ENCODE results near the gene CASQ2.

CASQ2 gene

GRCh38 chr1:115687744-115688143, 80.8 kb downstream of the CASQ2 start:
- DNase-seq: no peak

GRCh38 chr1:115685029-115685705, 83.3 kb downstream of the CASQ2 start:
- DNase-seq: no peak

- DNase-seq: no peak
Observed at GRCh38 chr1:115682792-115683191, 85.7 kb downstream of the CASQ2 start.

- DNase-seq: no peak
Observed at GRCh38 chr1:115680730-115681111, 87.8 kb downstream of the CASQ2 start.

GRCh38 chr1:115679141-115679611, 89.3 kb downstream of the CASQ2 start:
- no peak for DNase-seq

- no peak for DNase-seq
Observed at GRCh38 chr1:115678141-115678540, 90.4 kb downstream of the CASQ2 start.

- DNase-seq: peak; percentile 65
Observed at GRCh38 chr1:115677565-115677964, 90.9 kb downstream of the CASQ2 start.

- peak; percentile 44 for DNase-seq
Observed at GRCh38 chr1:115677182-115677555, 91.3 kb downstream of the CASQ2 start.

GRCh38 chr1:115676498-115677181, 91.9 kb downstream of the CASQ2 start:
- DNase-seq: no peak

GRCh38 chr1:115672224-115673009, 96.1 kb downstream of the CASQ2 start:
- no peak for DNase-seq

- DNase-seq: no peak
Observed at GRCh38 chr1:115671176-115671934, 97.2 kb downstream of the CASQ2 start.

- DNase-seq: peak; percentile 59
Observed at GRCh38 chr1:115670476-115671175, 97.9 kb downstream of the CASQ2 start.

GRCh38 chr1:115669886-115670285, 98.6 kb downstream of the CASQ2 start:
- DNase-seq: no peak

GRCh38 chr1:115669002-115669673, 99.4 kb downstream of the CASQ2 start:
- peak; percentile 53 for DNase-seq

GRCh38 chr1:115668579-115668978, 99.9 kb downstream of the CASQ2 start:
- DNase-seq: no peak

- DNase-seq: no peak
Observed at GRCh38 chr1:115666702-115667101, 101.8 kb downstream of the CASQ2 start.

- no peak for DNase-seq
Observed at GRCh38 chr1:115666206-115666605, 102.3 kb downstream of the CASQ2 start.

GRCh38 chr1:115665319-115666096, 103.0 kb downstream of the CASQ2 start:
- no peak for DNase-seq

GRCh38 chr1:115661157-115661556, 107.4 kb downstream of the CASQ2 start:
- no peak for DNase-seq

GRCh38 chr1:115660151-115660550, 108.4 kb downstream of the CASQ2 start:
- DNase-seq: no peak

- no peak for DNase-seq
Observed at GRCh38 chr1:115658646-115659045, 109.9 kb downstream of the CASQ2 start.

All from hematopoietic multipotent progenitor cell treated with erythropoietin and hydrocortisone succinate and interleukin-3 and kit ligand, for 4 days (in vitro differentiated cells).